Transverse colon (tissue), 4 donors: Measurements from ENCODE around the gene IFT80. TPM values are rescaled to one million over a fixed set of nuclear protein-coding genes. Genes with fewer than 3 reads are reported as not detected.

Experiments used
- DNase-seq: peaks from one replicate; pipeline ENCODE4 v3.0.0-alpha.2; 2019
- H3K27ac ChIP-seq, 4 donors: fragments of 200-600 bp; sonication (generic); 2 replicates each; pipeline ENCODE4 v1.5.1; 2016 to 2018; ENCODE audit warnings: inconsistent platforms in 4 of 4
- H3K27me3 ChIP-seq: fragments of 200-600 bp; sonication (generic); 2 replicates; pipeline ENCODE4 v1.5.1; 2017; ENCODE audit warnings: inconsistent platforms
- H3K36me3 ChIP-seq, 4 donors: fragments of 200-600 bp; sonication (generic); 2 replicates each; pipeline ENCODE4 v1.5.1; 2017 to 2019; ENCODE audit warnings: inconsistent platforms in 4 of 4
- H3K4me1 ChIP-seq, 4 donors: fragments of 200-600 bp; sonication (generic); 2 replicates each; pipeline ENCODE4 v1.5.1; 2017 to 2020; ENCODE audit warnings: inconsistent platforms in 4 of 4
- H3K4me3 ChIP-seq, 4 donors: fragments of 200-600 bp; sonication (generic); 1 replicate in 1 of 4; 2 replicates in 3 of 4; pipeline versions ENCODE4 v1.5.1 to v1.6.1; 2017 to 2019; ENCODE audit warnings: inconsistent platforms in 4 of 4
- H3K9me3 ChIP-seq, 2 donors: fragments of 200-600 bp; sonication (generic); 2 replicates each; pipeline ENCODE4 v1.5.1; 2017 to 2019; ENCODE audit warnings: inconsistent platforms in 2 of 2
- CTCF ChIP-seq, 5 experiments: fragments of 200-600 bp in 3 of 5; fragments of 450-650 bp in 2 of 5; sonication (generic) in 3 of 5; IDR thresholded peaks; 1 replicate in 2 of 5; 2 replicates in 3 of 5; pipeline ENCODE4 v1.5.1; 2016 to 2017; ENCODE audit warnings: antibody characterized with exemption in 5 of 5, inconsistent platforms in 3 of 5, mild to moderate bottlenecking in 2 of 5, moderate library complexity in 1 of 5
- EP300 ChIP-seq: sonication (generic); formaldehyde crosslinking; IDR thresholded peaks from one replicate; pipeline ENCODE4 v1.6.1; 2017; ENCODE audit warnings: antibody characterized with exemption, low read depth
- POLR2A ChIP-seq: fragments of 450-650 bp; IDR thresholded peaks from one replicate; pipeline ENCODE4 v1.6.1; 2016; ENCODE audit warnings: antibody characterized with exemption, mild to moderate bottlenecking, moderate library complexity
- POLR2AphosphoS5 ChIP-seq, 3 donors: sonication (generic); formaldehyde crosslinking; IDR thresholded peaks; one replicate each; pipeline ENCODE4 v1.6.1; 2016; ENCODE audit warnings: antibody characterized with exemption in 3 of 3
- WGBS, 2 donors: methylation state at CpG; one replicate each; pipeline ENCODE4 v1.1.5; 2018; ENCODE audit warnings: low coverage in 1 of 2; 5-methylcytosine and 5-hydroxymethylcytosine counted together
- in situ Hi-C, 4 donors: fragments of 200-750 bp; cut with MboI; loops; one replicate each; pipeline versions ENCODE4 v1.15.0 to v1.15.1; 2017; ENCODE audit warnings: low sequenced_read_pairs in 3 of 4, low pct_ligation_motif_present in 1 of 4, low pct_unique_long_range_greater_than_20kb in 1 of 4
- intact Hi-C: fragments of 100-400 bp; cut with DNase I; formaldehyde crosslinking; loops from one replicate; pipeline ENCODE4 v1.15.1; 2023; ENCODE audit warnings: low total_unique reads
- total RNA-seq, 4 donors: library from RNA; depleted of rRNA; stranded (reverse); fragments of >200 nt; gene quantifications; one replicate each; pipeline ENCODE4 v1.1.0, GENCODE V29; 2016

The IFT80 gene
- total RNA-seq, 4 donors from 2014 or later = 0.37 to 78.8 (median 19.7) TPM

GRCh38 chr3:160381470-160381869, 17.6 kb downstream of the IFT80 start:
- no peaks in the 10 kb centered on the region for H3K27me3 ChIP-seq
- no peak for TF ChIP-seq POLR2AphosphoS5 (IDR thresholded peaks at IDR 0.05)
- no peak for TF ChIP-seq CTCF (IDR thresholded peaks at IDR 0.05)
- TF ChIP-seq EP300 = no peak
- TF ChIP-seq POLR2A = no peak
- no peak for DNase-seq
- in situ Hi-C loops = no loop called here
- H3K36me3 ChIP-seq = no peaks in the 10 kb centered on the region
- intact Hi-C loops = no loop called here
- H3K27ac ChIP-seq = no peak overlapping the region
- no peaks in the 10 kb centered on the region for H3K9me3 ChIP-seq
- H3K4me3 ChIP-seq = no peak overlapping the region
- WGBS, 2 donors = 93 to 100% methylated on average over 1 of the region's 1 CpG
- H3K4me1 ChIP-seq = peaks cover 0 to 17% (median 0%) of the 10 kb centered on the region in 4 donors

- DNase-seq = no peak
- Histone ChIP-seq H3K9me3 (no peaks in the 10 kb centered on the region), H3K4me3 (no peak overlapping the region), H3K4me1 (peaks cover 0 to 6% (median 0%) of the 10 kb centered on the region in 4 donors), H3K27me3 (no peaks in the 10 kb centered on the region), H3K36me3 (no peaks in the 10 kb centered on the region), H3K27ac (no peak overlapping the region)
- no peak for TF ChIP-seq POLR2A
- no peak for TF ChIP-seq POLR2AphosphoS5 (IDR thresholded peaks at IDR 0.05)
- no peak for TF ChIP-seq CTCF (IDR thresholded peaks at IDR 0.05)
- no peak for TF ChIP-seq EP300
- 86 to 98% methylated on average over 4 of the region's 4 CpGs for WGBS, 2 donors
- in situ Hi-C loops (no loop called here), intact Hi-C loops (loop anchor here (10.0 kb wide), 1 partner anchor 825 kb away; no protein-coding TSS in a partner anchor)
Observed at GRCh38 chr3:160379628-160380214, 19.3 kb downstream of the IFT80 start.

- DNase-seq = no peak
- no peaks in the 10 kb centered on the region for H3K4me1 ChIP-seq
- 98 to 100% methylated on average over 1 of the region's 1 CpG for WGBS, 2 donors
- no peaks in the 10 kb centered on the region for H3K36me3 ChIP-seq
- in situ Hi-C loops (no loop called here), intact Hi-C loops (loop anchor here (10.0 kb wide), 1 partner anchor 826 kb away; no protein-coding TSS in a partner anchor)
- H3K27ac ChIP-seq = no peak overlapping the region
- no peak for TF ChIP-seq CTCF (IDR thresholded peaks at IDR 0.05)
- TF ChIP-seq POLR2AphosphoS5 (IDR thresholded peaks at IDR 0.05) = no peak
- no peaks in the 10 kb centered on the region for H3K9me3 ChIP-seq
- H3K27me3 ChIP-seq = no peaks in the 10 kb centered on the region
- no peak overlapping the region for H3K4me3 ChIP-seq
Observed at GRCh38 chr3:160378331-160379109, 20.5 kb downstream of the IFT80 start.

GRCh38 chr3:160376681-160377080, 22.3 kb downstream of the IFT80 start:
- intact Hi-C loops = loop anchor here (10.0 kb wide), 1 partner anchor 828 kb away; no protein-coding TSS in a partner anchor
- H3K4me1 ChIP-seq = no peaks in the 10 kb centered on the region
- H3K4me3 ChIP-seq = no peak overlapping the region
- no peak for DNase-seq
- H3K27me3 ChIP-seq = no peaks in the 10 kb centered on the region
- H3K9me3 ChIP-seq = no peaks in the 10 kb centered on the region
- 100% methylated on average over 1 to 2 of the region's 2 CpGs for WGBS, 2 donors
- no peaks in the 10 kb centered on the region for H3K36me3 ChIP-seq
- H3K27ac ChIP-seq = no peak overlapping the region
- TF ChIP-seq POLR2A = no peak
- no peak for TF ChIP-seq POLR2AphosphoS5 (IDR thresholded peaks at IDR 0.05)
- TF ChIP-seq CTCF (IDR thresholded peaks at IDR 0.05) = no peak
- no peak for TF ChIP-seq EP300
- in situ Hi-C loops = no loop called here
